ENCODE data around the gene CPAMD8. TPM values are rescaled to one million over a fixed set of nuclear protein-coding genes. Genes with fewer than 3 reads are reported as not detected.

Gene CPAMD8
- total RNA-seq, 1 donor from 2014 or later, result 1.3 TPM

DNA sequence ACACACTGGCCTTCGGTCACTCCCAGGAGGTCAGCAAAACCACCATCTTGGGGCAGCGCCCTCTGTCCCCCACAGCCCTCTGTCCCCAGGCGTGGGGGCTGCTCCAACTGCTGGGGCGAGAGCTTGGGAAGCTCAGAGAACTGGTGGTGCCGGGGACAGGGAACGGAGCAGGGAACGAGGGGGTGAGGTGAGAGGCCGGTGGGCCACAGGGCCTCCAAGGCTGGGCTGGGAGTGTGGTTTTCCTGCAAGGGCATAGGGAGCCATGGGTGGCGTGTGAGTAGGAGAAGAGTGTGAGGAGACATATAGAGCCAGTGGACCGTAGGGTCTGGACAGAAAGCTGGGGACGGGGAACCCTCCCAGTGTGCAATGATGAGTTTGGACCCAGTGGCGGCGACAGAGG lies 103.7 kb downstream of the CPAMD8 start:
- no peak for ATAC-seq
- DNase-seq (ENCODE audit: low spot score), result no peak

DNA sequence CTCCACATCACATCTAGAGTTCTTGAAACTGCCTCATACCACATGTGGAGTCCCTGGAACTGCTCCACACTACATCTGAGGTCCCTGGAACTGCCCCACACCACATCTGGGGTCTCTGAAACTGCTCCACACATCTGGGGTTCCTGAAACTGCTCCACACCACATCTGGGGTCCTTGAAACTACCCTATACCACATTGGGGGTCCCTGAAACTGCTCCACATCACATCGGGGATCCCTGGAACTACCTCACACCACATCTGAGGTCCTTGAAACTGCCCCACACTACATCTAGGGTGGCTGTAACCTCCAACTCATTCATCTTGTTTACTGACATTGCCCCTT lies 104.0 kb downstream of the CPAMD8 start:
- DNase-seq (ENCODE audit: low spot score), result no peak
- no peak for ATAC-seq

DNA sequence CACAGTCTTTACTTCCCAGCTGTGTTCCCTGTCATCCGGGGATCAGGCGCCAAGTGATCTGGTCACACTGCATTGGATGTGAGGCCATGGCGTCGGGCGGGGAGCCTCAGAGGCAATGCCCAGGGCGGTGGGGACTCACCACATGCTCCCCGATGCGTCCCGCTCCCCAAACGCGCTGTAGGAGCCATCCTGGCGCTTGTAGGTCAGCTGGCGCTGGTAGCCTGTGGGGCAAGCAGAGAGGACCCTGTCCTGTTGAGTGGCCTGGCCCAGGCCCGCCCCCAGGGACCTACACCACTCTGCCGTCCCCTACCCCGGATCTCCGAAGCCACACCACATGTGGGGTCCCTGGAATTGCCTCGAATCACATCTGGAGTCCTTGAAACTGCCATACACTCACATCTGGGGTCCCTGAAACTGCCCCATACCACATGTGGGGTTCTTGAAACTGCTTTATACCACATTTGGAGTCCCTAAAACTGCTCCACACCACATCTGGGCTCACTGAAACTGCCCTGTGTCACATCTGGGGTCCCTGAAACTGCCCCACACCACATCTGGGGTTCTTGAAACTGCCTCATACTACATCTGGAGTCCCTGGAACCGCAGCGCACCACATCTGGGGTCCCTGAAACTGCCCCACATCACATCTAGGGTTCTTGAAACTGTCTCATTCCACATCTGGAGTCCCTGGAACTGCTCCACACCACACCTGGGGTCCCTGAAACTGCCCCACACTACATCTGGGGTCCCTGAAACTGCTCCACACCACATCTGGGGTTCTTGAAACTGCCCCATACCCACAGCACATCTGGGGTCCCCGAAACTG lies 104.6 kb downstream of the CPAMD8 start:
- no peak for ATAC-seq
- DNase-seq (ENCODE audit: low spot score), result no peak

DNA sequence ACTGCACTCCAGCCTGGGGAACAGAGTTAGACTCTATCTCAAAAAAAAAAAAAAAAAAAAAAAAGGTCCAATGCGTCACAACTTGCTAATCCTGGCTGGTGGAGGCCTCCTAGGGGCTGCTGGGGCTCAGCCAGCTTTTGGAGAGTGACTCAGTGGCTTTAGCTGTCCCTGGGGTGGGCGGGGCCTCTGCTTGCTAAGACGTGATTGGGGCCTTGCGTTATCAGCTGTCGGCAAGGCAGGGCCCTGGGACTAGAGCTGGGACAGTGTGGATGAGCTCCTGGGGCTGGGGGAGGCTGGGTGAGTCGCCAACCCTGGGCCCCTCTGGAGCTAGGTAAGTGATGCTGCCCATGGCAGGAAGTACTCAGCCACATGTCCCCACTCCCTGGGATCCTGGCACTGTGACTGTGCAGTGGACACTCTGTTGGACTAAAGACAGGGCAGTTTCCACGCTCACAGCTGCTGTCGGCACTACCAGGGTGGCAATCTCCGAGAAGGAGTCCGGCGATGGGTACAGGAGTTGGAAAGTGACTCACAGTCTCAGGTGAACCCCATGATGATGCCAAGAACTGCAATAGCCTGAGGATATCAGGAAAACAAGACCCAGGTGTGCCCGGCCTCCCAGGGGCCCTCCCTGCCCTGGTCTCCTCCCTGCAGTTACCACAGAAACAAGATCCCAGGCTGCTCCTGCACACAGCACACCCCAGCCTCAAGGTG lies 105.6 kb downstream of the CPAMD8 start:
- DNase-seq (ENCODE audit: low spot score), result no peak
- no peak for ATAC-seq

DNA sequence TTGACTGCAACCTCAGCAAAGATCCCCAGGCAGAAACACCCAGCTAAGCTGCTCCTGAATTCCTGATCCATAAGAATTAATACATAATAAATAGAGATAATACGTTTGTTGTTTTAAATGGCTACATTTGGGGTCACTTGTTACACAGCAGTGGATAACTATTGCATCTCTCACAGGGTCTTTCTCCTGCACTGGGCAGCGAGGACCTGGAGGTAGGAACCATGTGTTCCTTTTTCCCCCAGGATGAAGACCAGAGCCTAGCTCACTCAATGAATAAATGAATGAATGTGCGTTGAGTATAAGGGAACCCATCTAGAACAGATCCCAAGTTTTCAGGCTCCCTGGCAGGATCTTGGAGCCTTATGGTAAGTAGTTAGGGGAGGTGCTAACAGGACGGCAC lies 107.1 kb downstream of the CPAMD8 start:
- no peak for DNase-seq (ENCODE audit: low spot score)

DNA sequence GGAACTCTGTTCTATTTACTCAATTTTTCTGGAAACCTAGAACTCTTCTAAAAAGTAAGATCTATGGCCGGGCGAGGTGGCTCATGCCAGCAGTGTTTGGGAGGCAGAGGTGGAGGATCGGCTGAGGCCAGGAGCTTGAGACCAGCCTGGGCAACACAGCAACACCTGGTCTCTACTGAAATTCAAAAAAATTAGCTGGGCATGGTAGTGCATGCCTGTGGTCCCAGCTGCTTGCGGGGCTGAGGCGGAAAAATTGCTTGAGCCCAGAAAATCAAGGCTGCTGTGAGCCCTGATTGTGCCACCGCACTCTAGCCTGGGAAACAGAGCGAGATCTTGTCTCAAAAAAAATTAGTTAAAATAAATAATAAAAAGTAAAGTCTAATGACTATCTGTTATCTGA lies 109.2 kb downstream of the CPAMD8 start:
- DNase-seq (ENCODE audit: low spot score), result no peak

More for the DNA sequence above, 107.1 kb downstream of the CPAMD8 start:
- no peak for ATAC-seq

DNA sequence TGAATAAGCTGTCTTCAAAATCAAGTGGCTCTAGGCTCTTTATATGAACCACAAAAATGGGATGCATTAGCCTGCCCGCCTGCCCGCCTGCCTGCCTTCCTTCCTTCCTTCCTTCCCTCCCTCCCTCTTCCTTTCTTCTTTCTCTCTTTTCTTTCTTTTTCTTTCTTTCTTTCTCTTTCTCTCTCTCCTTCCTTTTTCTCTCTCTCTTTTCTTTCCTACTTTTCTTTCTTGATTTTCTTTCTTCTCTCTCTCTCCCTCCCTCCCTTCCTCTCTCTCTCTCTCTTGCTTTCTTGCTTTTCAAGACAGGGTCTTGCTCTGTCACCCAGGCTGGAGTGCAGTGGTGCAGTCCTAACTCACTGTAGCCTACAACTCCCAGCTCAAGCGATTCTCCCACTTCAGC lies 110.9 kb downstream of the CPAMD8 start:
- ATAC-seq (no peak), DNase-seq (ENCODE audit: low spot score) (no peak)

More for the DNA sequence above, 109.2 kb downstream of the CPAMD8 start:
- ATAC-seq, result no peak

DNA sequence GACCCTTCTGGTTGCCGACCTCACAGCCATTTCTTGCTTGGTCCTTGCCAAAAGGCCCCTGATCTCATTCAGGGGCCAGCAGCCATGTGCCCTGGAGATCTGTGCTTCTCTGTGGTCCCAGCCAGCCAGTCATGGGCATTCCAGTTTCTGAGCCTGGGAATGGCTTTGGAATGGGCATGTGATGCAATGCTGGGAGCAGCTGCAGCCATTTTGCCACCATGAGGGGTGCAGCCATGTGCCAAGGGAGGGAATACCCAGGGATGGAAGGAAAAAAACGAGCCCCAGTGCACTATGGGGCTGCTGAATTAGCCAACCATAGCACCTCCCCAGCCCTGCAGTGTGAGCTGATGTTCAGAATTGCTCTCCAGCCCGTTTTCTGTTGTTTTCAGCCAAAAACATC lies 111.5 kb downstream of the CPAMD8 start:
- ATAC-seq, result no peak
- DNase-seq (ENCODE audit: low spot score), result no peak

DNA sequence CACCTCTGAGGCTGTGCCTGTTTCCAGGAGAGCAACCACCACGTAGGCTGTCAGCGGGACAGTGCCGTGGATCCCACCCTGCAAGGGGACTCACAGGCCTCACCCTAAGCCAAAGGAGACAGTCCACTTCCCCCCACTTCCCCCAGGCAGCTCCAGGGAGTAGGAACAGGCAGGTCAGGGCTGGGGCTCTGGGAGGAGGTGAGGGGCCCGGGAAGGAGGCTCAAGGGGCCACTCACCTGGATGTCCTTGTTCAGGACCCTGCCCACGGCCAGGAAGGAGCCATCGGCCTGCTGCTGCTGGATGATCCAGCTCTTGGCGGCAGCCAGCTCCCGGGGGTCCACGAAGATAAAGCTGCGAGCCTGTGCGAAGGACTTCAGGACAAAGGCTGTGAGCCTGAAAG lies 112.2 kb downstream of the CPAMD8 start:
- ATAC-seq (no peak), DNase-seq (ENCODE audit: low spot score) (no peak)

DNA sequence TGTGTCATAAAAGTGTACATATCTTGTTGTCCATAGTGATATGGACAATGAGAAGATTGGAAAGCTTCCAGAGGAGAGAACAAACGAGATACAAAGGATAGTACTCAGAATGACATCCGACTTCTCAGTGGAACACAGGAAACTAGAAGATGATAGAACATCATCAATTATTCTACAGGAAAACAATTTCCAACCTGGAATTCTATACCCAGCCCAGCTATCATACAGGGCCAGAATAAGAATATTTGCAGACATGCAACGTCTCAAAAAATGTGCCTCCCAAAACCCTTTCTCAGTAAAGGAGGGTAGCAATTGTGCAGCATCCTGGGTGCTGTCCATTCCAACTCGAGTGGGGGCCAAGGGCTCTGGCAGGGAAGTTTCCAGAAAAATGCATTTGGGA lies 113.8 kb downstream of the CPAMD8 start:
- ATAC-seq (no peak), DNase-seq (ENCODE audit: low spot score) (no peak)

DNA sequence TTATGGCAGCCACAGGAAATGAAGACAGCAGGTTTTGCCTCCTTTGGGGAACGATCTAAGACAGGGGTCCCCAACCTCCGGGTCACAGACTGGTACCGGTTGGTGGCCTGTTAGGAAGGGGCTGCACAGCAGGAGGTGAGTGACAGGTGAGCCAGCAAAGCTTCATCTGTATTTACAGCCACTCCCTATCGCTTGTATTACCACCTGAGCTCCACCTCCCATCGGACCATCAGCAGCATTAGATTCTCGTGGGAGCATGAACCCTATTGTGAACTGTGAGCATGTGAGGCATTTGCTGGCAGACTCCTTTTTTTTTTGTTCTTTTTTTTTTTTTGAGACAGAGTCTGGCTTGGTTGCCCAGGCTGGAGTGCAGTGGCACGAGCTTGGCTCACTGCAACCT lies 115.6 kb downstream of the CPAMD8 start:
- no peak for ATAC-seq
- no peak for DNase-seq (ENCODE audit: low spot score)

DNA sequence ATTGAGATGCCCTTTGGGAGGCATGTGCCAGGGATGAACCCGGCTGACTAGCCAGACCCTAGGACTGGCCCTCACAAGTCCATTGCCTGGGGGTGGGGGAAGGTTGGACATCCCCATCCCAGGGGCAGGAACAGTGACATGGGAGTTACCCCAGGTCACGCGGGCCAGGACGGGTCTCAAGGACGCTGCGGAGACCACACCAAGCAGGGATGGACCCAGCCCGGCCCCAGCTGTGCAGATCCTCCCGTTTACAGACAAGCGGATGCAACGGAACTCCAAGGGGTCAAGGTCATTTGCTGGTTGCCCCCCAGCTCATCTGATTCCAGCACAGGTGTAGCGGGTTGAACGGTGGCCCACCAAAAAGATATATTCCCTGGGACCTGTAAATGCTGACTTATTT lies 117.9 kb downstream of the CPAMD8 start:
- ATAC-seq, result no peak
- no peak for DNase-seq (ENCODE audit: low spot score)

DNA sequence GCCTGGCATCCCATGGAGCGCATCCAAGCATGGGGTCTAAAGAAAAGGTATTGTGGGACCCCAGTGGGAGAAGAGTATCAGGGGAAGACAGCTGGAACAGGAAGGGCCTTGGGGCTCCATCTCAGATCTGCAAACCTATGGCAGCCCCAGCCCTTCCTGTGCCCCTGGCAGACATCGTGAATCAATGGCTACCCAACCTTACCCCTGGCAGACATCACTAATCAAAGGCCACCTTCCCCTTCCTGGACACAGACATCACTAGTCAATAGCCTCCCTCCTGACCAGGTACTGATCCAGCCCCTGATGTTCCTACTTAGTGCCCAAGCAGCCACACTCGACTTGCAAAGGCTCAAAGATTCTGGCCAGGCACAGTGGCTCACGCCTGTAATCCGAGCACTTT lies 122.0 kb downstream of the CPAMD8 start:
- DNase-seq (ENCODE audit: low spot score), result no peak
- no peak for ATAC-seq

DNA sequence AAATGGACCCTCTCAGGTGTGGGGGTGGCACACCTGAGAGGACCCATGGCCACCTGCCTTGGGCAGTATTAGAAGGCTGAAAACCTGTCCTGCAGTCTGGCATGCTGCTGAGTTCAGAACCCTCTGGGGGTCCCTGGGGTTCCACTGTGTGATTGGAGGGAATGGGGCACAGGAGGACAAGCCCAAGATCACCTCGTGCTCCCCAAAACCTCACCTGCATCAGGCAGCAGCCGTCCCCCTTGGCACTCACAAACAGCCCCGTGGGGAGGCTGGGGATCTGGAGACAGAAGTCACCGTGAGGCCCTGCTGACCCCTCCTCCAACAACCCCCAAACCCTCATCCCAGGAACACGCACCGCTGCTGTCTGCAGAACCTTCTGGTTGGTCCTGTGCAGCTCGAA lies 123.3 kb downstream of the CPAMD8 start:
- no peak for ATAC-seq
- no peak for DNase-seq (ENCODE audit: low spot score)

DNA sequence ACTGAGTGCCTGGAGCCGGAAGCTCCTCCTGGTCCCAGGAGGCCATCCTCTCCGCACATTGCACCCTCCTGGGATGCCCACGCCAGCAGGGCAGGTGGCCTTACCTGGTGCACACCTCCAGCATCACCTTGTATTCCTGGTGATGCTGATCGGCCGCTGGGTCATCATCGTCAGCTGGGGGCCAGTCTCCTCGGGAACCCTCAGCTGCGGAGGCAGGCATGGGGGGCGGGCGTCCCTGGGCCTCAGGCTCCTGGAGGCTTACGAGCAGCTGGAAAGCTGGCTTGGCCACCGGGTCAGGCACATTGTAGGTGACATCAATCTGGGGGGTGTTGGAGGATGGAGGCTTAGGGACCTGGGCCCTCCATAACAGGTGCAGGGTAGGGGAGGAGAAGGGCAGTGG lies 124.1 kb downstream of the CPAMD8 start:
- no peak for ATAC-seq
- no peak for DNase-seq (ENCODE audit: low spot score)

DNA sequence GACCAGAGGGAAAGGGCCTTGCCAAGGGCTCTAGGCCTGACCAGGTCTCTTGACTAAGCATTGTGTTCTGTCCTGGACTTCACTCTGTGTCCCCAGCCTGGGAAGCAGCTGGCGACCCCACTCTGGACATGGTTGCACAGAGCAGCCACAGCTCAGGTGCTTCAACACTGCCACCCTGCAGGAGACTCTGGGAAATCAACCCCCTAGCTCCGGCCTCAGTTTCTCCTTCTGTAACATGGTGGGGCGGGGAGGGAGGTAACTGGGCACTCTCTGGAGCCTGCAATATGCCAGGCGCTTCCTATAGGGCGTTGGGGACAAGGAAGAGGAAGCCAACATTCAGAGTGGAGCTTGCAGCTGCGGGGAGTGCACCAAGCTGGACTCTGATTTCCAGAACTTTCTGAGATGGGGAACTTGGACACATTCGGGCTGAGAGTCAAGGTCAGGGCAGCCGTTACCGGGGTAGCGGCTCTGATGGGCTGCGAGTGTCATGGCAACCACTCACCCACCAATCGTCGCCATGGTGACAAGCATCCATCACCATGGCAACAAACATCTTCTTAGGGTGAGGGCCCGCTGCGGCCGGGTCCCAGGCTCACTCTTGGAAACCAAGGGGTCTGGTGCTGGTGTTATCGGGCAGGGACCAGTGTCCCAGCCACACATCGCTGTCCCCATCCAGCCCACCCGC lies 125.0 kb downstream of the CPAMD8 start:
- ATAC-seq, result no peak
- no peak for DNase-seq (ENCODE audit: low spot score)

DNA sequence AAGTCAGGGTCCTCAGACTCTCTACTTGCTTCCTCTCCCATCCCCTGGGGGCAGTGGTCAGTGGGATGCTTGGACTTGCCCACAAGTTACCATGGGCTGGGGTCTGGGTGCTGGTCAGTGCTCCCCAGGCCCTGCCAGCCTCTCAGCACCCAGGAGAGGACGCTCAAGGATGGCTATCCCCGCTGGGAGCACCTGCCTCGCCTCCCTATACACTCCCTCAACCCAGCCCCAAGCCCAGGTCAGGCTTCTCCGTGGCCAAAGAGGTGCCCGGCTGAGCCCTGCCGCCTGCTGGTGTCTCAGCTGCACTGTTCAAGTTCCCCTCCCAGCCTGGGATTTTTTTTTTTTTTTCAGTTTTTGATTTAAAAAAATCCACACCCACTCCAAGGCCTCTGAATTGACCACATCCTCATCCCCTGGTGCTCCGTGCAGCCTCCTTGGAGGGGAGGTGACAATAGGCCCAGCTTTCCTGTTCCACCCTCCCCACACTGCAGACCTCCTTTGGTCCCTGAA lies 127.0 kb downstream of the CPAMD8 start:
- ATAC-seq (peak; percentile 32), DNase-seq (ENCODE audit: low spot score) (no peak)

DNA sequence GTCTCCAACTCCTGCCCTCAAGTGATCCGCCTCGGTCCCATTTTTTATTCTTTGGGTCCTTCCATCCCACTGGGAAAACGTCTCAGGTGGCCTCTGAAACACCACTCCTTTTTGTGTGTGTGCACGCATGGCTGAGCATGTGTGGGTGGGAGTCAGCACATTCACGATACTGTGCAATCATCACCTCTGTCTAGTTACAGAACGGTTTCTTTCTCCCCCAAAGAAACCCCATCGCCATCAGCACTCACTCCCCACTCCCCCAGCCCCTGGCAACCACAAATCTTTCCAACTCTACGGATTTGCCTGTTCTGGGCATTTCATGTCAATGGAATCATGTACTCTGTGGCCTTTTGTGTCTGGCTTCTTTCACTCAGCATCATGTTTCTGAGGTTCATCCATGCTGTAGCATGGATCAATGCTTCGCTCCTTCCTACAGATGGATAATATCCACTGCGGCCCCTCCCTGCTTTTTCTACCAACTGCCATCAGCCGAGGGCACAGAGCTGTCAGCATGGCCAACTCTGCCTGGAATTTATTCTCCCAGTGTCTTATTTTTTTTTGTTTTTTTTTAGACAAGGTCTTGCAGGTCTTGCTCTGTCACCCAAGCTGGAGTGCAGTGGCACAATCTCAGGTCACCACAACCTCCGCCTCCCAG lies 128.1 kb downstream of the CPAMD8 start:
- no peak for DNase-seq (ENCODE audit: low spot score)
- ATAC-seq, result no peak

DNA sequence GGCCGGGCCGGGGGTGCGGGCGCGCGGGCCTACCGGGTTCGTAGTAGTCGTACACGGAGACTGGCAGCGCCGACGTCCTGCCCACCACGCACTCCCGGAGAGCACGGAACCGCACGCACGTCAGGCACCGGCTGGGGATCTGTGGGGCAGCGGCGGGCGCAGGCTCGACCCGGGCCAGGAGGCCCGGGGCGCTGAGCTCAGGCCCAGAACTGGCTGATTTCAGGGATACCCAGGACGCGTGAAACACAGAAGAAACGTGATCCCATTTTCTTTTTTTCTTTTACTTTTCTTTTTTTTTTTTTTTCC lies 128.8 kb downstream of the CPAMD8 start:
- ATAC-seq, result no peak
- no peak for DNase-seq (ENCODE audit: low spot score)

DNA sequence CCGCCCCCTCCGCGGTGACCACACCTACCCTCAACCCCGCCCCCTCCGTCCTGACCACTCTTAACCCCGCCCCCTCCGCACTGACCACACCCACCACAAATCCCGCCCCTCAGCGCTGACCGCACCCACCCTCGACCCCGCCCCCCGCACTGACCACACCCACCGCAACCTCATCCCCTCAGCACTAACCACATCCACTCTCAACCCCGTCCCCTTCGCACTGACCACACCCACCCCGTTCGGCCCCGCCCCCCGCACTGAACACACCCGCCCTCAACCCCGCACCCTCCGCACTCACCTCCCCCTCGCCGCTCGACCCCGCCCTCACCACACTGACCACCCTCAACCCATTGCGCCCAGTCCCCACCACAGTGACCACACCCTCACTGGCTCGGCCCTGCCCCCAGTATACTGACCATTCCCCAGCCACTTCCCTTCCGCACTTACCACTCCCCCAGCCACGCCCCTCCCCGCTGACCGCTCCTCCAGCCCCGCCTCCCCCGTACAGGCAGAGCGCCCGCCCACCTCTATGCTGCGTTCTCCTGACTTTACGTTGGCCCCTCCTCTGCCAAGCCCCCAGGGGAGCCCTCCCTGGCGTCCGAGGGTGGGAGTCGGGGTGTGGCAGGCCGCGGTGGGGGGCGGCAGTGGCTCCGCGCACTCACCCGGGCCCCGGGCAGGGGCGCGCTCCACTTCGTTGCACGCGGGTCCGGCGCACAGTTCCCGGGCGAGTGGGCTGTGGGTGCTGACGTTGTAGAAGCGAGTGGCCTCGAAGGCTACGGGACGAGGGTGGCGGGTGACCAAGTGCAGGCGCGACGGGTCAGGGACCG lies 129.4 kb downstream of the CPAMD8 start:
- peak; percentile 77 for ATAC-seq

More for the DNA sequence above, 129.4 kb downstream of the CPAMD8 start:
- DNase-seq (ENCODE audit: low spot score), result peak; percentile 76
